Measurements from ENCODE around the gene HOMEZ. TPM values are rescaled to one million over a fixed set of nuclear protein-coding genes. Genes with fewer than 3 reads are reported as not detected.
"Not testable (repeated sequence)": the region's sequence is repeated elsewhere in the genome, so short reads cannot be mapped to it uniquely, and the experiment has no call there.

The HOMEZ gene
- total RNA-seq, 2 donors from 2014 or later, result 16.5 to 21.9 TPM

GRCh38 chr14:23294734-23295561 is 9.0 kb upstream of the HOMEZ start:
- no peak overlapping the region for H3K27ac ChIP-seq
- peak; percentile 88 for TF ChIP-seq CTCF (IDR thresholded peaks at IDR 0.05)
- peaks cover 3% of the 10 kb centered on the region for H3K4me1 ChIP-seq
- intact Hi-C loops (cut with DNase I), result loop anchor here (10.0 kb wide), 1 partner anchor 170 kb away; no protein-coding TSS in a partner anchor
- H3K9me3 ChIP-seq, result no peaks in the 10 kb centered on the region
- DNase-seq, result peak; percentile 31
- peak overlapping the region; percentile 34 to 37 for H3K9ac ChIP-seq (ENCODE audit: low read depth in 2 of 2, low read length in 2 of 2)
- H3K36me3 ChIP-seq, result no peaks in the 10 kb centered on the region
- peak overlapping the region; percentile 9 for H3K4me3 ChIP-seq
- H3K27me3 ChIP-seq, result no peaks in the 10 kb centered on the region

GRCh38 chr14:23286902-23287479 is 1.1 kb upstream of the HOMEZ start:
- Histone ChIP-seq H3K4me3 (peak overlapping the region; percentile 70), H3K36me3 (no peaks in the 10 kb centered on the region), H3K9me3 (no peaks in the 10 kb centered on the region), H3K27ac (peak overlapping the region; percentile 99), H3K27me3 (no peaks in the 10 kb centered on the region), H3K9ac (ENCODE audit: low read depth in 2 of 2, low read length in 2 of 2) (peak overlapping the region; percentile 69 to 96), H3K4me1 (peaks cover 4% of the 10 kb centered on the region)
- no peak for DNase-seq
- intact Hi-C loops (cut with DNase I), result no loop called here
- TF ChIP-seq CTCF (IDR thresholded peaks at IDR 0.05), result no peak

GRCh38 chr14:23285530-23286019 is 357 bp downstream of the HOMEZ start:
- peak overlapping the region; percentile 70 for H3K4me3 ChIP-seq
- H3K36me3 ChIP-seq, result no peaks in the 10 kb centered on the region
- no peak for TF ChIP-seq CTCF (IDR thresholded peaks at IDR 0.05)
- intact Hi-C loops (cut with DNase I), result no loop called here
- peak overlapping the region; percentile 79 to 98 for H3K9ac ChIP-seq (ENCODE audit: low read depth in 2 of 2, low read length in 2 of 2)
- peak; percentile 46 for DNase-seq
- H3K9me3 ChIP-seq, result no peaks in the 10 kb centered on the region
- no peaks in the 10 kb centered on the region for H3K27me3 ChIP-seq
- peak overlapping the region; percentile 99 for H3K27ac ChIP-seq
- peaks cover 4% of the 10 kb centered on the region for H3K4me1 ChIP-seq

DNA sequence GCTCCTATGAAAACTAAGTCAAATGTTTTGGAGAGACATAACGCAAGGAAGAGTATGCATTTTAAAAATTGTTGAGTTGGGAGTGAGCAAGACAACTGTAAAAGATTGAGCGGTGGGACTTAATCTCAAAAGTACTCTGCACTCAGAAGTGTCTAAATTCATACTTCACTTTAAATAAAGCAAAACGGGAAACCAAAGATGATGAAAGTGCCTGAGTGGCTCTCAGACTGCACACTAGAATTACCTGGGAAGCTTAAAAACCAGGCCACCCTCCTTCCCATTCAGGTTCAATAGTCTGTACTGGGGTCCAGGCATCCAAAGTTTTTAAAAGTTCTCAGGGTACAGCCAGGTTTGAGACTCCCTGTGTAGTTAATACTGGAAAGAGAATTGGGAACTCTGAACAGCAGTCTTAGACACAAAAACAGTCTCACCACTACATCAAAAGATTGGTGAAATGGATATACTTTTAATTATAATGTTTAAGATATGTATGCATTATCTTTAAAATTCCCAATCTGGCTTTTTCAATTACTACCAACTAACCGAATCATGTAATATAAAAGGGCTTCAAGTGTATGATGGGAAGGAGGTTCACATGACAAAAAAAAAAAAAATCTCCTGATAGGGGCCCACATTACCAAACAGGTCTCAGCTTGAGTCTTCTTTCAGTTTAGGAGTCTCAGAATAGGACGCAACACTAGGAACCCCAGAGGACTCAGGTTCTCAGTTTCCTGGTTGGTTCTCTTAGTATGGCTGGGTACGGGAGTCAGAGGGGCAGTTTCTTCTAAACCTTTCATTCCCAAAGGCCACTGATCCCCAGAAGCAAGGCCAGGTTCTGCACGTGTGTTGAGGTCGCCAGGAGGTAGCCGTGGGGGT is 1.0 kb downstream of the HOMEZ start:
- H3K27me3 ChIP-seq, result no peaks in the 10 kb centered on the region
- H3K9me3 ChIP-seq, result no peaks in the 10 kb centered on the region
- H3K27ac ChIP-seq, result peak overlapping the region; percentile 99
- H3K4me3 ChIP-seq, result peak overlapping the region; percentile 70
- DNase-seq, result peak; percentile 34
- peaks cover 4% of the 10 kb centered on the region for H3K4me1 ChIP-seq
- TF ChIP-seq CTCF (IDR thresholded peaks at IDR 0.05), result no peak
- H3K36me3 ChIP-seq, result no peaks in the 10 kb centered on the region
- intact Hi-C loops (cut with DNase I), result no loop called here
- H3K9ac ChIP-seq (ENCODE audit: low read depth in 2 of 2, low read length in 2 of 2), result peak overlapping the region; percentile 79 to 98

DNA sequence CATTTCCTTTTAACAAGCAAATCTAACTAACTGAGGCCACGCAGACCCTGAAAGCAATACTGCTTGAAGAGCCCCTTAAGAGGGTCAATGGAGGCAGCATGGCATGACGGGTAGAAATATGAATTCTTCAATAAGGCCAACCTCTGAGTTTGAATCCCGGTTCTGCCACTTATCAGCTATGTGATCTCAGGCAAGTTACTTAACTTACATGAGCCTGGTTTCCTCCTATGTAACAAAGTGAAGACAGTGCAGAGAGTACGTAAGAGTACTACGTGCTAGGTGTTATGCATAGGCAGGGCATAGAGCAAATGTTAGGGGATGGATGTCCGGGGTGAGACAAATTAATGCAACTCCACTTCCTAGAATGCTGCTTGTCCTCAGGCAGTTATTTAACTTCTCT is 4.7 kb downstream of the HOMEZ start:
- Histone ChIP-seq H3K27me3 (no peaks in the 10 kb centered on the region), H3K36me3 (no peaks in the 10 kb centered on the region), H3K27ac (no peak overlapping the region), H3K4me3 (no peak overlapping the region), H3K4me1 (no peaks in the 10 kb centered on the region), H3K9me3 (no peaks in the 10 kb centered on the region), H3K9ac (ENCODE audit: low read depth in 2 of 2, low read length in 2 of 2) (no peak overlapping the region)
- intact Hi-C loops (cut with DNase I), result no loop called here
- no peak for TF ChIP-seq CTCF (IDR thresholded peaks at IDR 0.05)
- DNase-seq, result no peak

GRCh38 chr14:23277928-23278327 is 8.0 kb downstream of the HOMEZ start:
- H3K4me3 ChIP-seq; DNase-seq; H3K27me3 ChIP-seq; H3K9me3 ChIP-seq; intact Hi-C loops (cut with DNase I); H3K9ac ChIP-seq (ENCODE audit: low read depth in 2 of 2, low read length in 2 of 2); H3K36me3 ChIP-seq; H3K4me1 ChIP-seq; H3K27ac ChIP-seq: not testable (repeated sequence)
